Activated naive CD4-positive, alpha-beta T cell treated with anti-CD3 and anti-CD28 coated beads, Interleukin-2, amount 50 U/mL, for 72 hours (primary cell): Measurements from ENCODE around the gene HS3ST5. TPM values are rescaled to one million over a fixed set of nuclear protein-coding genes. Genes with fewer than 3 reads are reported as not detected.

Experiments used
- ATAC-seq, 2 donors: fragments of 150-1000 bp; cut with Tn5 transposase; 2 replicates each; pipeline ENCODE4 v1.10.0; 2021; ENCODE audit warnings: mild to moderate bottlenecking in 2 of 2, moderate library complexity in 2 of 2
- DNase-seq, 2 donors: peaks; one replicate each; pipeline ENCODE4 v3.0.0; 2021 to 2022; ENCODE audit warnings: low spot score in 2 of 2
- H3K27ac Mint-ChIP-seq, 2 donors: one replicate each; pipeline ENCODE4 v1.8.0; 2022; ENCODE audit warnings: mild to moderate bottlenecking in 2 of 2, mixed read lengths in 2 of 2
- H3K36me3 Mint-ChIP-seq, 2 donors: one replicate each; pipeline ENCODE4 v1.8.0; 2022; ENCODE audit warnings: mixed read lengths in 2 of 2
- H3K9me3 Mint-ChIP-seq, 2 donors: one replicate each; pipeline ENCODE4 v1.8.0; 2022; ENCODE audit warnings: mixed read lengths in 2 of 2
- total RNA-seq, 2 donors: library from RNA; stranded (reverse); gene quantifications; one replicate each; pipeline ENCODE4 v1.2.3, GENCODE V29; 2022

HS3ST5 gene
- total RNA-seq, 2 donors from 2014 or later: not detected

DNA sequence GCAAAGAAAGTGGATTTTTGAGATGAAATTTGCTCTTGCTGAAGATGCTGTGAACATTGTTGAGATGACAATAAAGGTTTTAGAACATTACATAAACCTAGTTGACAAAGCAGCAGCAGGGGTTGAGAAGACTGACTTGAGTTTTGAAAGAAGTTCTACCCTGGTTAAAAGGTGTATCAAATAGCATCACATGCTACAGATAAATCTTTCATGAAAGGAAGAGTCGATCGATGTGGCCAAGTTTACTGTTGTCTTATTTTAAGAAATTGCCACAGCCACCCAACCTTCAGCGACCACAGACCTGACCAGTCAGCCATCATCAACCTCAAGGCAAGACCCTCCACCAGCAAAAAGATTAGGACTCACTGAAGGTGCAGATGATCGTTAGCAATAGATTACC is 155.3 kb downstream of the HS3ST5 start:
- no peak for ATAC-seq

DNA sequence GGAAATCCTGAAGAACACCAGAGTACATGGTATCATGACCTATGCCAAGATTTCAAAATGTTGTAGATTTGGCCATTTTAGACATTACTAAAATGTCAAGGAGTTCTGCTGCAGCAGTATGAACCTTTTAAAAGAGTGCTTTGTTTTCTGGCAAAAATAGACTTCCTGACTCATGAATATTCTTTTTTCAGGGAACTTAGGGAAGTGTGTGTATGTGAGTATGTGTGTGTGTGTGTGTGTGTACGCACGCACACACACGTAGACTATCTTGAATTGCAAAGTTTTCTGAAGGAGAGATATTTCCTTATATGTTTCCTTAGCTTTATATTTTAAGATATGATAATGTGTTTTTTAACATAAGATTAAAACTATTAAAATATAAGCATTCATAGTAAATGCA is 161.2 kb downstream of the HS3ST5 start:
- no peak overlapping the region for H3K27ac Mint-ChIP-seq
- peaks cover 0 to 4% of the 10 kb centered on the region in 2 donors for H3K9me3 Mint-ChIP-seq
- DNase-seq (no peak), ATAC-seq (no peak)
- no peaks in the 10 kb centered on the region for H3K36me3 Mint-ChIP-seq

More for the DNA sequence above, 155.3 kb downstream of the HS3ST5 start:
- Mint-ChIP-seq H3K36me3 (no peaks in the 10 kb centered on the region), H3K9me3 (peaks cover 0 to 4% of the 10 kb centered on the region in 2 donors), H3K27ac (no peak overlapping the region)
- DNase-seq: no peak

GRCh38 chr6:114179411-114179810 is 163.4 kb downstream of the HS3ST5 start:
- no peak for DNase-seq
- Mint-ChIP-seq H3K36me3 (no peaks in the 10 kb centered on the region), H3K27ac (no peak overlapping the region), H3K9me3 (peaks cover 0 to 4% of the 10 kb centered on the region in 2 donors)
- ATAC-seq: no peak

DNA sequence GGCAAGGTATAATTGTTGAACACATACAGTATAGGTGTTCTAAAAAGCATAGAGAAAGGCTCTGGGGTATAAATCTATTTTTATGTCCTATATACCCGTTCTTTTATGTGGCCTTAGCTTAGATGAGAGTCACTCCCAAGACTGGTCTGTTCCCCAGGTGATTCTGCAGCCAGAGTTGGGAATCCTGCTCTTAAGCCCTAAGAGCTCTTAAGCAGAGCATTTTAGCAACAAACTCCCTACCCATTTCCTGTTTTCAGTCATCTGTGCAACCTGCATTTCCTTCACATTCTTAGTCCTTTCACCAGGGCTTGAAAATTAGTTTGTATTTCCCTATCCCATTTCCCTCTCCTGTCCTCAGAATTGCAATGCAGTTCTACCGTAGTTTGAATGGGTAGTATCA is 166.1 kb downstream of the HS3ST5 start:
- H3K27ac Mint-ChIP-seq: no peak overlapping the region
- no peak for ATAC-seq
- H3K36me3 Mint-ChIP-seq: no peaks in the 10 kb centered on the region

GRCh38 chr6:114172576-114173260 is 170.1 kb downstream of the HS3ST5 start:
- Mint-ChIP-seq H3K27ac (no peak overlapping the region), H3K9me3 (no peaks in the 10 kb centered on the region), H3K36me3 (no peaks in the 10 kb centered on the region)
- DNase-seq: no peak
- no peak for ATAC-seq

More for the DNA sequence above, 166.1 kb downstream of the HS3ST5 start:
- no peaks in the 10 kb centered on the region for H3K9me3 Mint-ChIP-seq
- DNase-seq: no peak

- Mint-ChIP-seq H3K27ac (no peak overlapping the region), H3K9me3 (no peaks in the 10 kb centered on the region), H3K36me3 (no peaks in the 10 kb centered on the region)
- no peak for DNase-seq
- ATAC-seq: no peak
These were observed 171.3 kb downstream of the HS3ST5 start for GRCh38 chr6:114171473-114171872.

- Mint-ChIP-seq H3K9me3 (no peaks in the 10 kb centered on the region), H3K27ac (no peak overlapping the region), H3K36me3 (no peaks in the 10 kb centered on the region)
- ATAC-seq (no peak), DNase-seq (no peak)
These were observed 171.8 kb downstream of the HS3ST5 start for GRCh38 chr6:114170958-114171387.

DNA sequence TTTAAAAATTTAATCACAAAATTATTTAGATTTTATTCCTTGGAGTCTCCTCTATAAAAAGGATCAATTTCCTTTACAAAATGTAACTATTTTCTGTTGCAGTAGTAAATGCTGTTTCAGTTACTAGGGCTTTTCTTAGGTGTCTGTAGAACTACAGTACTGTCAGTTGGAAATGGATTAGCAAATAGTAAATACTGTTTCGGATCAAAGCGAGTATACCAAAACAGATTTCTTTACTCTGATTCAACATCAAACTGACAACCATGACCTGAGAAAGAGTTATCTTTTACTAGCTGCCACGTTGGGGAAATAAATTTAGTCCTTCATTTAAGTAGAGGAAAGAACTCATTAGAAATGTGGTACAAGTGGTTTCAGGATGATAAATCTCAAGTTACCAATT is 172.5 kb downstream of the HS3ST5 start:
- H3K27ac Mint-ChIP-seq: no peak overlapping the region
- DNase-seq (no peak), ATAC-seq (no peak)
- H3K36me3 Mint-ChIP-seq: no peaks in the 10 kb centered on the region
- H3K9me3 Mint-ChIP-seq: no peaks in the 10 kb centered on the region

GRCh38 chr6:114169763-114170162 is 173.1 kb downstream of the HS3ST5 start:
- no peak for ATAC-seq
- no peak for DNase-seq
- H3K27ac Mint-ChIP-seq: no peak overlapping the region
- no peaks in the 10 kb centered on the region for H3K36me3 Mint-ChIP-seq
- H3K9me3 Mint-ChIP-seq: no peaks in the 10 kb centered on the region

DNA sequence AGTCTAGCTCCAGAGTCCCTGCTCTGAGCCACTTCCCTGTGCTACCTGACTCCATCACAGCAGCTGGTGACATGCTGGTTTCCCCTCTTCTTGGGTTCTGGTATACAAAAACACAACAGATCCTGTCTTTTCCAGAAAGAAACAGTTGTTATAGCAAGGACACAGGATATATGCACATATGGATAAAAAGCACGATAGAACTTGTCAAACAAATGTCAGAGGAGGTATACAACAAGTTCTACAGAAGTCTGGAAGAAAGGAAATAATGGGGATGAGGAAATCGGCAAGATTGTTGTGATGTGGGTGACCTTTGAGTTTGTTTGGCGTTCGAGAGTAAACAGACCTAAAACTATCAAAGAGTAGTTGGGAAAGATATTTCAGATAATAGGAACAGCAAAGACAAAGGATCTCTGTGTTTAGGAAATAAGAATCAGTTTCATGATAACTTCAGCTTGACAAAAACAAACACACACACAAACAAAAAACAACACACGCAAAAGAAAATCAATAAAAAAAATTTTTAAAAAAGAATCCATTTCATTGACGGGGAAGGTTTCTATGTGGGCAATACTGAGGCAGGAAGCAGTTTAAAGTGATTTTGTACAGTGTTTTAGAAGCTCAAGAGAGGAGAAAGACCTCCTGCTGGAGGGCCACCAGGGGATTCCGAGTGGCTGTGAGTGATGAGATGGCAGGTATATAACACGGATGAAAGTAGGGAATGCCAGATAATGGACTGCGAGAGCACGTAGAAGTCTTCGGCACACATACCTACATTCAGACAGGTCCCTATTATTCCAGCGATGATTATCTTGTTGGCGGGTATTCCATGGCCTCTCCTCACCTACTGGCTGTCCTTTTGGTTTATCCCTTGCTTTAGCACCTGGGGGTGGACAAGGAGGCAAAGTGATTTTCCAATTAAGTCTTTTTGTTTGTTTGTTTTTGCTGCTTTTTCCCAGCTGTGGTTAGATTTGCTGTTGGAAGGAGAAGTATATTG is 174.9 kb downstream of the HS3ST5 start:
- ATAC-seq (no peak), DNase-seq (no peak)
- no peaks in the 10 kb centered on the region for H3K36me3 Mint-ChIP-seq
- H3K27ac Mint-ChIP-seq: no peak overlapping the region
- H3K9me3 Mint-ChIP-seq: no peaks in the 10 kb centered on the region

DNA sequence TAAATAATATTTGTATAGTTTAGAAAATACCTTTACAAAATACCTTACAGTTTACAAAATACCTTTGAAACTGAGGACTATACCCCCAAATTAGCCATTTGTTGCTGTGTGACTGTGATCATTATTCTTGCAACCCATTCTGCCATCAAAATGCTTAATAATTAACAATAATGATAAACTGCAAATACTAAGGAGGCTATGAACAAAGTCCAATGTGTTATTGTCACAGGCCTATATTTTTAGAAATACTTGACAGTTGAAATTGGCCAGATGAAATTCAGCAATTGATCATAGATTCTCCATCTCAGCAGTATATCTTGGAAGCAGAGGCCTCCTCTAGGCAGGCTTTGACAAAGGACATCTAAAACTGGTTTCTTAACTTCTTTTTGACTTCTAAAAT is 178.6 kb downstream of the HS3ST5 start:
- no peak overlapping the region for H3K27ac Mint-ChIP-seq
- H3K9me3 Mint-ChIP-seq: no peaks in the 10 kb centered on the region
- DNase-seq (no peak), ATAC-seq (no peak)
- H3K36me3 Mint-ChIP-seq: no peaks in the 10 kb centered on the region

GRCh38 chr6:114162691-114163347 is 180.0 kb downstream of the HS3ST5 start:
- ATAC-seq (no peak), DNase-seq (no peak)
- H3K27ac Mint-ChIP-seq: no peak overlapping the region
- H3K9me3 Mint-ChIP-seq: no peaks in the 10 kb centered on the region
- H3K36me3 Mint-ChIP-seq: no peaks in the 10 kb centered on the region

- Mint-ChIP-seq H3K36me3 (no peaks in the 10 kb centered on the region), H3K9me3 (no peaks in the 10 kb centered on the region), H3K27ac (no peak overlapping the region)
- no peak for ATAC-seq
- no peak for DNase-seq
These were observed 181.9 kb downstream of the HS3ST5 start for GRCh38 chr6:114160881-114161280.

- H3K9me3 Mint-ChIP-seq: no peaks in the 10 kb centered on the region
- ATAC-seq: no peak
- no peak for DNase-seq
- no peaks in the 10 kb centered on the region for H3K36me3 Mint-ChIP-seq
- no peak overlapping the region for H3K27ac Mint-ChIP-seq
These were observed 183.1 kb downstream of the HS3ST5 start for GRCh38 chr6:114159727-114160126.

DNA sequence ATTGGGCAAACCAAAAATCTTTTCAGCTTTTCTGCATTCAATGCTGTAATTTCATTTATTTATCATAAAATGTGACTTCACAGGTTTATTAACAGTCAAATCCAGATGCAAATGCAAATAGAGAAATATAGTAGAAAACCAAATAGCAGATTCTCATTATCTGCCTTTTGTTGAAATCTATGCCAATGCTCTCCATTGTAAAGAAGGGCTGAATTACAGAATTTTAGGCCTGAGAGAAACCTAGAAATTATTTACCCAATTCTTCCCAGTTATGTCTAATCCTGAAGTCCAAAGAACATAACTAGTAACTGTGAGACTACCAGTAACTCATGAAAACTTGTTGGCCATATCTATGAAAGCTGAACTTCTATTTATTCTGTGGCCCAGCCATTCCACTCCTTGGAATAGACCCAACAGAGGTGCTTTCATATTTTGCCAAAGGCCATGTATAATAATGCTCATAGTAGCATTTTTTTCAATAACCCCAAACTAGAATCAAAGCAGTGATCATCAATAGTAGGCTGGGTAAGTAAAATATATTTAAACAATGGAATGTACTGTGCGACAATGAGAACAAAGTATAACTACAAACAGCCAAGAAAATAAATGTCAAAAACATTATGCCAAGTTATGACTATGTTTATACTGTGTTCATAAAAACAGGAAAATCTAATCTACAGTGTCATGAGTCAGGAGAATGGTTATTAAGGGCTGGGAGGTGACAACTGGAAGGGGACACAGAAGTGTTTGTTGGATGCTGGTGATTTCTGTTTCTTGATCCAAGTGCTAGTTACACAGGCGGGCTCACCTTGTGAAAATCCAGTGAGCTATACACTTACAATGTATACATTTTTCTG is 183.8 kb downstream of the HS3ST5 start:
- Mint-ChIP-seq H3K9me3 (no peaks in the 10 kb centered on the region), H3K27ac (no peak overlapping the region), H3K36me3 (no peaks in the 10 kb centered on the region)
- ATAC-seq: no peak
- no peak for DNase-seq

DNA sequence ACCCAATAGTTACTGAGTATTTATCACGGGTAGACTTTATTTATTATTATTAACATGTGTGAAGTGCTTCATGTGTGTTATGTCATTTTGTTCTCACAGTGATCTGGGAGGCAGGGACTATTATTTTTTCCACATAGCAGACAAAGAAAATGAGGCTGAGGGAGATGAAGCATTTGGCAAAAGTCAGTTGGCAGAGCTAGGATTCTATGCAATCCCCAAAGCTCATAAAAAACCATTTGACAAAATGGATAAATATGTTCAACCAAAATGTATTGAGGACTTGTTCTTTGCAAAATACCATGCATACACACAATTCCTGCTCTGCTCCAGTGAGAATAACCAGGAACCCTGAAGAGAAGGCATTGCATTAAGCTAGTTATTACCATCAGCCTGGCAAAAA is 184.4 kb downstream of the HS3ST5 start:
- ATAC-seq: no peak
- Mint-ChIP-seq H3K27ac (no peak overlapping the region), H3K36me3 (no peaks in the 10 kb centered on the region), H3K9me3 (no peaks in the 10 kb centered on the region)
- no peak for DNase-seq
